ENCODE results near the gene PIAS1. TPM values are rescaled to one million over a fixed set of nuclear protein-coding genes. Genes with fewer than 3 reads are reported as not detected.

The PIAS1 gene
- total RNA-seq, 1 experiment from 2014 or later: 32.9 TPM

DNA sequence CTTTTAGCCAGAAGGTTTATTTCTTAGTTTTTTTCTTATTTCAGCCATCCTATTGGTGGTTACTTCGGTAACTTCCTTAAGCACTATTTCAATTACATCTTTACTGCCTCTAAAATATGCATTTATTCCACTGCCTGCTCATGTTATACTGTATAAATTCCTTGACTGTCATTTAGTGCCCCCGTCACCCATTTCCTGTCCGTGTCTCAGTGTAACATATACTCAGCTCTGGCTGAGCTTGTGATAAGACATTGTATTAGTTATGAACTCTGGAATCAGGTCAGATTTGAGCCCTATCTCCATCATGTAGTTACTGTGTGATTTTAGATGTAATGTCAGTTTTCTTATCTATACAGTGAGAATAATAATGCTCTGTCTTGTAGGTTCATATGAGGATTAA is 24.2 kb downstream of the PIAS1 start:
- no TSS peak for BruUV-seq (replicated peaks)
- H3K36me3 Mint-ChIP-seq (ENCODE audit: insufficient read depth, unreplicated experiment): peaks cover 7% of the 10 kb centered on the region
- TF ChIP-seq, protein P1, sequence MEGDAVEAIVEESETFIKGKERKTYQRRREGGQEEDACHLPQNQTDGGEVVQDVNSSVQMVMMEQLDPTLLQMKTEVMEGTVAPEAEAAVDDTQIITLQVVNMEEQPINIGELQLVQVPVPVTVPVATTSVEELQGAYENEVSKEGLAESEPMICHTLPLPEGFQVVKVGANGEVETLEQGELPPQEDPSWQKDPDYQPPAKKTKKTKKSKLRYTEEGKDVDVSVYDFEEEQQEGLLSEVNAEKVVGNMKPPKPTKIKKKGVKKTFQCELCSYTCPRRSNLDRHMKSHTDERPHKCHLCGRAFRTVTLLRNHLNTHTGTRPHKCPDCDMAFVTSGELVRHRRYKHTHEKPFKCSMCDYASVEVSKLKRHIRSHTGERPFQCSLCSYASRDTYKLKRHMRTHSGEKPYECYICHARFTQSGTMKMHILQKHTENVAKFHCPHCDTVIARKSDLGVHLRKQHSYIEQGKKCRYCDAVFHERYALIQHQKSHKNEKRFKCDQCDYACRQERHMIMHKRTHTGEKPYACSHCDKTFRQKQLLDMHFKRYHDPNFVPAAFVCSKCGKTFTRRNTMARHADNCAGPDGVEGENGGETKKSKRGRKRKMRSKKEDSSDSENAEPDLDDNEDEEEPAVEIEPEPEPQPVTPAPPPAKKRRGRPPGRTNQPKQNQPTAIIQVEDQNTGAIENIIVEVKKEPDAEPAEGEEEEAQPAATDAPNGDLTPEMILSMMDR (IDR thresholded peaks at IDR 0.05; ENCODE audit: unreplicated experiment): no peak
- H3K4me3 Mint-ChIP-seq (ENCODE audit: unreplicated experiment): no peak overlapping the region
- ChIA-PET POLR2A (interaction anchor here (0.9 kb wide), 1 partner anchor 50 kb away, joined by 3 read pairs; no protein-coding TSS in a partner anchor), CTCF (no interaction called here)
- no peaks in the 10 kb centered on the region for H3K27me3 Mint-ChIP-seq (ENCODE audit: insufficient read depth, unreplicated experiment)
- peaks cover 52% of the 10 kb centered on the region for H3K4me1 Mint-ChIP-seq (ENCODE audit: insufficient read depth, unreplicated experiment)
- intact Hi-C loops (cut with micrococcal nuclease): no loop called here
- DNase-seq (ENCODE audit: unreplicated experiment): no peak
- H3K27ac Mint-ChIP-seq (ENCODE audit: low read depth, unreplicated experiment): no peak overlapping the region
- H3K9me3 Mint-ChIP-seq (ENCODE audit: unreplicated experiment): no peaks in the 10 kb centered on the region

DNA sequence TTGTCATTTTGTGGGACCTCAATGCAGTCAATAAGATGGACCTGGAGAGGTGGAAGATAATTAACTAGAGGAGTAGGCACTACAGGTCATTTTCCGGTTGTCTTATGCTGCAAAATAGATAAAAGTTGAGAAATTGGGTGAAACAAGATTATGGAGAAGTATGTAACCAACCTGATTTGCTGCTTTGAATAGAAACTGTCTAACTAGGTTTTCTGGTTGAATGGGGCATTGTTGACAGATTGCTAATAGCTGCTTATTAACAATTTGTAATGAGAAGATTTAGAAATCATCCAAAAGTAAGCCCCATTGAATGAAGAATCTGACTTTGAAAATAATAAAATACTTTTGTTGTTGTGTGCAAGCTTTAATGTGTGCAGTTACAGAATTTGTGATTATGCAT is 26.2 kb downstream of the PIAS1 start:
- Mint-ChIP-seq H3K36me3 (ENCODE audit: insufficient read depth, unreplicated experiment) (peaks cover 7% of the 10 kb centered on the region), H3K27me3 (ENCODE audit: insufficient read depth, unreplicated experiment) (no peaks in the 10 kb centered on the region), H3K4me1 (ENCODE audit: insufficient read depth, unreplicated experiment) (peaks cover 56% of the 10 kb centered on the region), H3K4me3 (ENCODE audit: unreplicated experiment) (no peak overlapping the region), H3K27ac (ENCODE audit: low read depth, unreplicated experiment) (no peak overlapping the region), H3K9me3 (ENCODE audit: unreplicated experiment) (no peaks in the 10 kb centered on the region)
- CTCF ChIA-PET: interaction anchor here (0.6 to 1.2 kb wide), 3 partner anchors 50 to 216 kb away, joined by 3 to 4 read pairs (median 3); no protein-coding TSS in a partner anchor
- BruUV-seq (replicated peaks): no TSS peak
- no peak for DNase-seq (ENCODE audit: unreplicated experiment)
- POLR2A ChIA-PET: interaction anchor here (0.8 to 0.9 kb wide), 2 partner anchors 11 to 126 kb away, joined by 3 read pairs; no protein-coding TSS in a partner anchor
- intact Hi-C loops (cut with micrococcal nuclease): no loop called here
- TF ChIP-seq, protein P1 (IDR thresholded peaks at IDR 0.05; ENCODE audit: unreplicated experiment): no peak

DNA sequence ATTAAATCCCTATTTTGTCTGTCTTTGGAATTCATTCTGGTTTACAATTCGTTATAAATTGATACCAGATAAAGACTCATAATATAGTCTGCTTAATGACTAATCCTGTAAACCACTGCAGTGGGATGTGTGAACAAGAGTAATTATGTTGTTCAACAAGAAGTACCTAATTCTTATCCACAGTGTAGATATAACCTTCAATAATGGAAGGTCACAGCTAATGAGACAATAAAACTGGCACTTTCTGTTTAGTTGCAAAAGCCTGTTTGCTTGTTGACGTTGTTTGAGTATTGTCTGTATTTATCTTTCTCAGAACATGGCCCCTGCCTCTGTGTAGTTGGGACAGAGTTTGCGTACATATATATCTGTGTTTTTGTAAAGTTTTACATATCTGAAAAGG is 26.7 kb downstream of the PIAS1 start:
- H3K4me3 Mint-ChIP-seq (ENCODE audit: unreplicated experiment): no peak overlapping the region

DNA sequence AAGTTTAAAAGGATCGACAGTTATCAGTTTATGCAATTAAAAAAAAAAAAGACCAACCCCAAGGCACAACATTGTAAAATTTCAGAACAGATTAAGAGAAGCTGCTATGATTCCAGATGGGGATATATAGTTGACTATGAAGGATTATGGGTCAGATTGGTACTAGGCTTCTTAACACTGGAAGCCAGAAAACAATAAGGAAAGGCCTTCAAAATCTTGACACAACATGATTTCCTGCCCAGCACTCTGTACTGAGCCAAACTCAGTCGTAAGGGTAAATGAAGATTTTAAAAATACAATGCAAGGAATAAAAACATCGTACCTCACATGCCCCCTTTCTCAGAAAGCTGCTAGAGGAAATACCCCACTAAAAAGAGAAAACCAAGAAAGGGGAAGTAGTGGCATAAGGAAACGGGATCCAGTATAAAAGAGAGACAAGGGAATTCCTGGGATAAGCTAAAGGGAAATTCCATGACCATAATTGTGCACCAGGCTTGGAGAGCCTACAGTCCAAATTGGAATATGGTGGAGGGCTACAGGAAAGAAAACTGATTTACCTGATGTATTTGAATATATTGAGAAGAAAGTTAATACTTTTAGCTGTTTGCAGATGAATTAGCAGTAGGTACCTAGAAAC is 27.9 kb downstream of the PIAS1 start:
- BruUV-seq (replicated peaks): no TSS peak
- TF ChIP-seq, protein P1 (IDR thresholded peaks at IDR 0.05; ENCODE audit: unreplicated experiment): no peak
- ChIA-PET CTCF (interaction anchor here (0.8 kb wide), 1 partner anchor 83 kb away, joined by 4 read pairs; no protein-coding TSS in a partner anchor), POLR2A (interaction anchor here (0.9 to 1.2 kb wide), 4 partner anchors 8 to 220 kb away, joined by 3 to 5 read pairs (median 3); partner anchors contain the start of gene PIAS1)
- Mint-ChIP-seq H3K9me3 (ENCODE audit: unreplicated experiment) (no peaks in the 10 kb centered on the region), H3K27me3 (ENCODE audit: insufficient read depth, unreplicated experiment) (no peaks in the 10 kb centered on the region), H3K4me1 (ENCODE audit: insufficient read depth, unreplicated experiment) (peaks cover 56% of the 10 kb centered on the region), H3K4me3 (ENCODE audit: unreplicated experiment) (no peak overlapping the region), H3K27ac (ENCODE audit: low read depth, unreplicated experiment) (peak overlapping the region; percentile 35), H3K36me3 (ENCODE audit: insufficient read depth, unreplicated experiment) (peaks cover 7% of the 10 kb centered on the region)
- no peak for DNase-seq (ENCODE audit: unreplicated experiment)
- intact Hi-C loops (cut with micrococcal nuclease): no loop called here

More for the DNA sequence above, 26.7 kb downstream of the PIAS1 start:
- TF ChIP-seq, protein P1 (IDR thresholded peaks at IDR 0.05; ENCODE audit: unreplicated experiment): no peak
- ChIA-PET POLR2A (interaction anchor here (0.9 kb wide), 1 partner anchor 126 kb away, joined by 3 read pairs; no protein-coding TSS in a partner anchor), CTCF (interaction anchor here (0.6 to 1.2 kb wide), 2 partner anchors 50 to 217 kb away, joined by 3 read pairs; no protein-coding TSS in a partner anchor)
- H3K27ac Mint-ChIP-seq (ENCODE audit: low read depth, unreplicated experiment): peak overlapping the region; percentile 35
- intact Hi-C loops (cut with micrococcal nuclease): no loop called here
- DNase-seq (ENCODE audit: unreplicated experiment): no peak
- BruUV-seq (replicated peaks): no TSS peak
- H3K9me3 Mint-ChIP-seq (ENCODE audit: unreplicated experiment): no peaks in the 10 kb centered on the region
- H3K4me1 Mint-ChIP-seq (ENCODE audit: insufficient read depth, unreplicated experiment): peaks cover 56% of the 10 kb centered on the region
- H3K36me3 Mint-ChIP-seq (ENCODE audit: insufficient read depth, unreplicated experiment): peaks cover 7% of the 10 kb centered on the region
- H3K27me3 Mint-ChIP-seq (ENCODE audit: insufficient read depth, unreplicated experiment): no peaks in the 10 kb centered on the region
